ENCODE measurements around the gene TMEM131L. TPM values are rescaled to one million over a fixed set of nuclear protein-coding genes. Genes with fewer than 3 reads are reported as not detected.

The TMEM131L gene
- total RNA-seq, 1 donor: 9.0 TPM

DNA sequence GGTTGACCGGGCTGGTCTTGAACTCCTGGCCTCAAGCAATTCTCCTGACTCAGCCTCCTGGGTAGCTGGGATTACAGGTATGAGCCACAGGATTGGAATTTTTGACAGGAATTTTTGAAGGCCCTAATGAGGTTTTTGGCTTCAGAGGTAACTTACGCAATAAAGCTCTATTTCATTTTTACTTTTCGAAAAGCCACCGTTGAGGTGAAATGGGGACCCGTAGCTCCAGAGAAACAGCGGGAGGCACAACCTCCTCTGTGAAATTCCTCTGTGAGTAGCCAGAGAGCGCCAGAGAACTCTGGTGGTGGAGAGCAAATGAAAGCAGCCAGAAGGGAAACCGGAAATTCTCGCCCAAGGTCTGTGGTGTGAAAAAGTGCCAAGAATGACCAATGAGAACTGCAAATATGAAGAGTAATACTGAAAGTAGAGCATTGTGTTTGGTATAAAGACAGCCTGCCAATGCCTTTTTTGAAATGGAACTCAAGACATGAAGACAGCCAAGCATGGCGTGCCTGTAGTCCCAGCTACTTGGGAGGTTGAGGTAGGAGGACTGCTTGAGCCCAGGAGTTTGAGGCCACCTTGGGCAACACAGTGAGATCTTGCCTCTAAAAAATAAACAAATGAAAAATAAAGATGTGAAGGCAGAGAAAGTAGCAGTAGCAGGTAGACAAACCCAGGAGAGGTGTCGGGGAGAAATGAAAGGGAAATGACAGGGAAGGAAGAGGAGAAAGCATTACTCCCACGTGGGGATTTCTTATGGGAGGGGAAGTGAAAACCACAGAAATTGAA is 33.0 kb upstream of the TMEM131L start:
- Histone ChIP-seq H3K4me1 (ENCODE audit: insufficient read depth, low read length) (no peaks in the 10 kb centered on the region), H3K79me2 (ENCODE audit: insufficient read depth, low read length) (no peaks in the 10 kb centered on the region), H3K36me3 (ENCODE audit: insufficient read depth, low read length) (no peaks in the 10 kb centered on the region), H3K4me3 (ENCODE audit: insufficient read depth, low read length) (peak overlapping the region; percentile 4), H2AFZ (ENCODE audit: low read length) (peak overlapping the region; percentile 68), H3K9me3 (ENCODE audit: low read depth, low read length) (no peaks in the 10 kb centered on the region), H3K27ac (ENCODE audit: low read depth, low read length) (peak overlapping the region; percentile 24), H3K27me3 (ENCODE audit: insufficient read depth, low read length) (no peaks in the 10 kb centered on the region), H3K4me2 (ENCODE audit: insufficient read depth, low read length) (peak overlapping the region; percentile 45), H4K20me1 (ENCODE audit: insufficient read depth, low read length) (no peaks in the 10 kb centered on the region)
- DNase-seq (ENCODE audit: insufficient read length, low spot score, missing footprints): peak; percentile 85
- TF ChIP-seq, protein P1, sequence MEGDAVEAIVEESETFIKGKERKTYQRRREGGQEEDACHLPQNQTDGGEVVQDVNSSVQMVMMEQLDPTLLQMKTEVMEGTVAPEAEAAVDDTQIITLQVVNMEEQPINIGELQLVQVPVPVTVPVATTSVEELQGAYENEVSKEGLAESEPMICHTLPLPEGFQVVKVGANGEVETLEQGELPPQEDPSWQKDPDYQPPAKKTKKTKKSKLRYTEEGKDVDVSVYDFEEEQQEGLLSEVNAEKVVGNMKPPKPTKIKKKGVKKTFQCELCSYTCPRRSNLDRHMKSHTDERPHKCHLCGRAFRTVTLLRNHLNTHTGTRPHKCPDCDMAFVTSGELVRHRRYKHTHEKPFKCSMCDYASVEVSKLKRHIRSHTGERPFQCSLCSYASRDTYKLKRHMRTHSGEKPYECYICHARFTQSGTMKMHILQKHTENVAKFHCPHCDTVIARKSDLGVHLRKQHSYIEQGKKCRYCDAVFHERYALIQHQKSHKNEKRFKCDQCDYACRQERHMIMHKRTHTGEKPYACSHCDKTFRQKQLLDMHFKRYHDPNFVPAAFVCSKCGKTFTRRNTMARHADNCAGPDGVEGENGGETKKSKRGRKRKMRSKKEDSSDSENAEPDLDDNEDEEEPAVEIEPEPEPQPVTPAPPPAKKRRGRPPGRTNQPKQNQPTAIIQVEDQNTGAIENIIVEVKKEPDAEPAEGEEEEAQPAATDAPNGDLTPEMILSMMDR (IDR thresholded peaks at IDR 0.05; ENCODE audit: extremely low read depth, low read depth, low read length): peak; percentile 84

DNA sequence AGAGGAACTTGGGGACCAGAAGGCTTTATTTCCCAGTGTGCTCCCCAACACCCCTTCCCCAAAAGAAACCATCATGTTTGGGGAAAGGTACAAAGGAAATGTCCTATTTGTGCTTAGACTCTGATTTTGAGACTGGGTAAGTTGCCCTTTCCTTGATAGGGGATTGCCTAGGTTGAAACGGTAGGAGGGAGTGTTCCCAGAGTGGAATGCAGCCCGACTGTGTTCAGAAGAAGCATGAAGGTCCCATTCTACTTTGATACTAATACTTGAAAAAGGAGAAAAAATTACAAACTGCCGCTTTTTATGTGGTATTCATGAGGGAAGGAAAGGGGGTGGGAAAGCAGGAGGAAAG is 32.4 kb upstream of the TMEM131L start:
- Histone ChIP-seq H4K20me1 (ENCODE audit: insufficient read depth, low read length) (no peaks in the 10 kb centered on the region), H3K4me3 (ENCODE audit: insufficient read depth, low read length) (no peak overlapping the region), H3K27me3 (ENCODE audit: insufficient read depth, low read length) (no peaks in the 10 kb centered on the region), H3K4me2 (ENCODE audit: insufficient read depth, low read length) (peak overlapping the region; percentile 45), H3K9me3 (ENCODE audit: low read depth, low read length) (no peaks in the 10 kb centered on the region), H3K4me1 (ENCODE audit: insufficient read depth, low read length) (no peaks in the 10 kb centered on the region), H2AFZ (ENCODE audit: low read length) (no peak overlapping the region), H3K36me3 (ENCODE audit: insufficient read depth, low read length) (no peaks in the 10 kb centered on the region), H3K27ac (ENCODE audit: low read depth, low read length) (peak overlapping the region; percentile 24), H3K79me2 (ENCODE audit: insufficient read depth, low read length) (no peaks in the 10 kb centered on the region)
- TF ChIP-seq, protein P1 (IDR thresholded peaks at IDR 0.05; ENCODE audit: extremely low read depth, low read depth, low read length): no peak
- no peak for DNase-seq (ENCODE audit: insufficient read length, low spot score, missing footprints)

DNA sequence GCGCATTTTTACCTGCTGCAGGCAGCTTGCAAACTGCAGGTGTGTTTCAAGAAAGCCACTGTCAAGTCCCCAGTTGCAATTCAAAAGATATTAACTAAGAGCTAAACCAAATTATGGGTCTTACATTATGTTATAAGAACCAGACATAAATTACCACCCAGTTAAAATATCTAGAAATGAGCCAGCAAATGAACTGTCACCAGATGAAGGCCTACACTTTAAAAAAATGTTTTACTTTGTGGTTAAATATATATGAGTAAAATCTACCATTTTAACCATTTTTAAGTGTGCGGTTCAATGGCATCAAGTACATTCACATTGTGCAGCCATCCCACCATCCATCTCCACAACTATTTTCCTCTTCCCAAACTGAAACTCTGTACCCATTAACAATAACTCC is 32.0 kb upstream of the TMEM131L start:
- no peaks in the 10 kb centered on the region for H3K27me3 ChIP-seq (ENCODE audit: insufficient read depth, low read length)

More for the DNA sequence above, 32.0 kb upstream of the TMEM131L start:
- H3K4me2 ChIP-seq (ENCODE audit: insufficient read depth, low read length): no peak overlapping the region
- H3K4me3 ChIP-seq (ENCODE audit: insufficient read depth, low read length): no peak overlapping the region
- H2AFZ ChIP-seq (ENCODE audit: low read length): no peak overlapping the region
- H3K9me3 ChIP-seq (ENCODE audit: low read depth, low read length): no peaks in the 10 kb centered on the region
- H3K79me2 ChIP-seq (ENCODE audit: insufficient read depth, low read length): no peaks in the 10 kb centered on the region
- H3K36me3 ChIP-seq (ENCODE audit: insufficient read depth, low read length): no peaks in the 10 kb centered on the region
- TF ChIP-seq, protein P1 (IDR thresholded peaks at IDR 0.05; ENCODE audit: extremely low read depth, low read depth, low read length): no peak
- no peaks in the 10 kb centered on the region for H4K20me1 ChIP-seq (ENCODE audit: insufficient read depth, low read length)
- no peaks in the 10 kb centered on the region for H3K4me1 ChIP-seq (ENCODE audit: insufficient read depth, low read length)
- DNase-seq (ENCODE audit: insufficient read length, low spot score, missing footprints): no peak
- no peak overlapping the region for H3K27ac ChIP-seq (ENCODE audit: low read depth, low read length)
